DMS53 (cell line): ENCODE results near the gene ABHD12B.
A peak's percentile ranks its signal among the peaks of the same experiment; 100 is the strongest.
"Not testable (repeated sequence)": the region's sequence is repeated elsewhere in the genome, so short reads cannot be mapped to it uniquely, and the experiment has no call there.

Experiments used
- DNase-seq: peaks from one replicate; lab custom pipeline; 2025; lab: John Stamatoyannopoulos, UW

Gene ABHD12B

GRCh38 chr14:50839691-50840090, 32.2 kb upstream of the ABHD12B start:
- DNase-seq = no peak

GRCh38 chr14:50844391-50844790, 27.5 kb upstream of the ABHD12B start:
- DNase-seq = no peak

GRCh38 chr14:50845166-50845565, 26.7 kb upstream of the ABHD12B start:
- DNase-seq = no peak

GRCh38 chr14:50846226-50846880, 25.5 kb upstream of the ABHD12B start:
- no peak for DNase-seq

GRCh38 chr14:50853891-50854290, 18.0 kb upstream of the ABHD12B start:
- DNase-seq = no peak

- DNase-seq = no peak
These were observed 17.3 kb upstream of the ABHD12B start for GRCh38 chr14:50854521-50854920.

GRCh38 chr14:50855558-50855957, 16.3 kb upstream of the ABHD12B start:
- DNase-seq = no peak

- no peak for DNase-seq
These were observed 15.2 kb upstream of the ABHD12B start for GRCh38 chr14:50856660-50857059.

- DNase-seq = no peak
These were observed 12.6 kb upstream of the ABHD12B start for GRCh38 chr14:50859296-50859624.

GRCh38 chr14:50860478-50861086, 11.3 kb upstream of the ABHD12B start:
- peak; percentile 79 for DNase-seq

GRCh38 chr14:50862036-50862570, 9.8 kb upstream of the ABHD12B start:
- no peak for DNase-seq

- no peak for DNase-seq
These were observed 7.6 kb upstream of the ABHD12B start for GRCh38 chr14:50864237-50864636.

- DNase-seq = no peak
These were observed 6.9 kb upstream of the ABHD12B start for GRCh38 chr14:50864946-50865345.

GRCh38 chr14:50865391-50866076, 6.3 kb upstream of the ABHD12B start:
- no peak for DNase-seq

GRCh38 chr14:50871228-50871627, 625 bp upstream of the ABHD12B start:
- no peak for DNase-seq

- peak; percentile 73 for DNase-seq
These were observed 2.9 kb downstream of the ABHD12B start for GRCh38 chr14:50874757-50875156.

GRCh38 chr14:50875359-50876070, 3.7 kb downstream of the ABHD12B start:
- peak; percentile 38 for DNase-seq

- peak; percentile 15 for DNase-seq
These were observed 11.3 kb downstream of the ABHD12B start for GRCh38 chr14:50882932-50883826.

GRCh38 chr14:50883827-50884197, 12.0 kb downstream of the ABHD12B start:
- no peak for DNase-seq

- no peak for DNase-seq
These were observed 15.6 kb downstream of the ABHD12B start for GRCh38 chr14:50887476-50887875.

- DNase-seq = no peak
These were observed 20.4 kb downstream of the ABHD12B start for GRCh38 chr14:50892255-50892654.

- DNase-seq = not testable (repeated sequence)
These were observed 24.6 kb downstream of the ABHD12B start for GRCh38 chr14:50896421-50896820.
